A673 (cell line): ENCODE measurements around the gene GET4. TPM values are rescaled to one million over a fixed set of nuclear protein-coding genes. Genes with fewer than 3 reads are reported as not detected.
"Not testable (repeated sequence)": the region's sequence is repeated elsewhere in the genome, so short reads cannot be mapped to it uniquely, and the experiment has no call there.

ENCODE experiments used
- BruUV-seq: library from RNA; stranded (reverse); fragments of 400-500 nt; replicated peaks from 2 replicates; lab custom pipeline; 2021; lab: Mats Ljungman, UMichigan
- CTCF ChIA-PET: fragments of 300-600 bp; sonication (Branson Sonifier 250); formaldehyde crosslinking; loops from one replicate; lab custom pipeline; 2022; ENCODE audit warnings: antibody characterized with exemption; lab: Charles Lee
- POLR2A ChIA-PET: fragments of 300-600 bp; sonication (Branson Sonifier 250); formaldehyde crosslinking; loops from one replicate; lab custom pipeline; 2022; ENCODE audit warnings: antibody characterized with exemption; ENCODE audit not compliant: low non-redundant PET; lab: Charles Lee
- DNase-seq: peaks from one replicate; pipeline ENCODE4 v3.0.0-alpha.2; 2015; ENCODE audit warnings: low spot score
- H3K27ac ChIP-seq: fragments of 200-600 bp; sonication (generic); 2 replicates; pipeline ENCODE4 v1.5.1; 2016; ENCODE audit warnings: mixed run types, low read depth, mild to moderate bottlenecking, mixed read lengths, antibody characterized with exemption, low read length; ENCODE audit not compliant: poor library complexity, severe bottlenecking
- H3K27me3 ChIP-seq: fragments of 200-600 bp; sonication (generic); replicated peaks from 2 replicates; pipeline ENCODE4 v1.6.1; 2017; ENCODE audit warnings: mixed run types, low read depth, mild to moderate bottlenecking, mixed read lengths, antibody characterized with exemption, low read length; ENCODE audit not compliant: insufficient read depth, poor library complexity
- H3K36me3 ChIP-seq: fragments of 200-600 bp; sonication (generic); 2 replicates; pipeline ENCODE4 v1.6.1; 2016; ENCODE audit warnings: mixed run types, mild to moderate bottlenecking, mixed read lengths, antibody characterized with exemption, low read length; ENCODE audit not compliant: insufficient read depth, poor library complexity, severe bottlenecking
- H3K4me1 ChIP-seq: fragments of 200-600 bp; sonication (generic); 2 replicates; pipeline ENCODE4 v1.6.1; 2017; ENCODE audit warnings: mixed run types, mild to moderate bottlenecking, mixed read lengths, antibody characterized with exemption, low read length; ENCODE audit not compliant: insufficient read depth, poor library complexity, severe bottlenecking
- H3K4me3 ChIP-seq: fragments of 200-600 bp; sonication (generic); 2 replicates; pipeline ENCODE4 v1.5.1; 2016; ENCODE audit warnings: low read depth, mixed run types, mild to moderate bottlenecking, mixed read lengths, low read length; ENCODE audit not compliant: poor library complexity, severe bottlenecking
- H3K9me3 ChIP-seq: fragments of 200-600 bp; sonication (generic); 2 replicates; pipeline ENCODE4 v1.6.1; 2016; ENCODE audit warnings: mixed run types, low read depth, mild to moderate bottlenecking, mixed read lengths, antibody characterized with exemption, low read length; ENCODE audit not compliant: poor library complexity, severe bottlenecking
- EZH2 ChIP-seq: fragments of 200-600 bp; sonication (generic); IDR thresholded peaks from 2 replicates; pipeline ENCODE4 v1.6.1; 2017; ENCODE audit warnings: borderline replicate concordance, low read depth, mild to moderate bottlenecking, mixed read lengths, antibody characterized with exemption, low read length; ENCODE audit not compliant: poor library complexity, severe bottlenecking
- intact Hi-C: fragments of 100-400 bp; cut with micrococcal nuclease; formaldehyde crosslinking; loops from one replicate; pipeline ENCODE4 v1.10.0; 2022; ENCODE audit not compliant: unreplicated experiment
- total RNA-seq: library from RNA; stranded (reverse); gene quantifications from 2 replicates; pipeline ENCODE4 v1.2.3, GENCODE V29; 2021
- TF ChIP-seq, protein P1 (sequence below): fragments of 300-800, 200-600 bp; sonication (generic); conservative IDR thresholded peaks from 2 replicates; pipeline ENCODE4 v1.5.1; 2017; ENCODE audit warnings: low read depth, mild to moderate bottlenecking, antibody characterized with exemption, low read length, moderate library complexity, mixed read lengths

GET4 gene
- total RNA-seq, 1 experiment from 2014 or later = 49.7 TPM

DNA sequence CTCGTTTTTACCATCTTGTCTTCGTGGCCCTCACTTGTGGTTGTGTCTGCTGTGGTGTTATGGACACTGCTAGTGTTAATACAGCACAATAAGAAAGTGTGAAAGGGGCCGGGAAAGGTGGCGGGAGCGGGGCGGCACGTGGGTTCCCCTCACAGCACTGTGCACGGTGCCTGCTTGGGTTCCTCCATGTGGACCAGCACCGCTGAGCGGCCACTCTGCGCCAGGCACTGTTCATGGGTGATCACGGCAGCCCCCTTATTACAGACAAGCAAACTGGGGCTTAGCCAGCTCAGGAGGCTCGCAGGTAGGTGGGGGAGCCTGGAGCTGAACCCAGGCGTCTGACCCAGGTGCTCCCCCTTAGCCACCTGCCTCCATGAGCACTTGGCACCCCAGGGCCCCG lies 31.8 kb upstream of the GET4 start:
- H3K27me3 ChIP-seq = no peaks in the 10 kb centered on the region
- TF ChIP-seq, protein P1, sequence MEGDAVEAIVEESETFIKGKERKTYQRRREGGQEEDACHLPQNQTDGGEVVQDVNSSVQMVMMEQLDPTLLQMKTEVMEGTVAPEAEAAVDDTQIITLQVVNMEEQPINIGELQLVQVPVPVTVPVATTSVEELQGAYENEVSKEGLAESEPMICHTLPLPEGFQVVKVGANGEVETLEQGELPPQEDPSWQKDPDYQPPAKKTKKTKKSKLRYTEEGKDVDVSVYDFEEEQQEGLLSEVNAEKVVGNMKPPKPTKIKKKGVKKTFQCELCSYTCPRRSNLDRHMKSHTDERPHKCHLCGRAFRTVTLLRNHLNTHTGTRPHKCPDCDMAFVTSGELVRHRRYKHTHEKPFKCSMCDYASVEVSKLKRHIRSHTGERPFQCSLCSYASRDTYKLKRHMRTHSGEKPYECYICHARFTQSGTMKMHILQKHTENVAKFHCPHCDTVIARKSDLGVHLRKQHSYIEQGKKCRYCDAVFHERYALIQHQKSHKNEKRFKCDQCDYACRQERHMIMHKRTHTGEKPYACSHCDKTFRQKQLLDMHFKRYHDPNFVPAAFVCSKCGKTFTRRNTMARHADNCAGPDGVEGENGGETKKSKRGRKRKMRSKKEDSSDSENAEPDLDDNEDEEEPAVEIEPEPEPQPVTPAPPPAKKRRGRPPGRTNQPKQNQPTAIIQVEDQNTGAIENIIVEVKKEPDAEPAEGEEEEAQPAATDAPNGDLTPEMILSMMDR = no peak
- TF ChIP-seq EZH2 = no peak
- H3K9me3 ChIP-seq = no peaks in the 10 kb centered on the region
- no peak for DNase-seq
- ChIA-PET POLR2A (no interaction called here), CTCF (no interaction called here)
- no TSS peak for BruUV-seq
- intact Hi-C loops = no loop called here
- H3K27ac ChIP-seq = no peak overlapping the region
- H3K4me3 ChIP-seq = no peak overlapping the region
- peaks cover 56% of the 10 kb centered on the region for H3K36me3 ChIP-seq
- H3K4me1 ChIP-seq = no peaks in the 10 kb centered on the region

DNA sequence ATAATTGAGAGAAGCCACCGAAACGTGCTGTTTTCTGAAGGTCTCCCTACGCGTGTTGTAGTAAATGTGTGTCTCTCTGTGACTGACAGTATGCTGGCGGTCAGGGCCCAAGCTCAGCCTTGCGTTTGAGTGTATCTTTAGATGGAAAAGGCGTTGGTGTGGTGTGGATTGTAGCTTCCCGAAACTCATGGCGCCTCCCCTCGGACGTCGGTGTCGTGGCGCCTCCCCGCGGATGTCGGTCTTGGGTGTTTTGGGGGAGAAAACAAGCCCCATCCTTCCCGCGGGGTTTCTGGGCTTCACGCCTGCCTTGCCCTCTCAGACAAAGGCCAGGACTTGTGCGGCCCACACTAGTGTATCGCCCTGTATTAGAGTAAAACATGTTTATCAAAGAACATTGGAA lies 31.3 kb upstream of the GET4 start:
- DNase-seq = no peak
- H3K4me1 ChIP-seq = no peaks in the 10 kb centered on the region
- no TSS peak for BruUV-seq
- H3K36me3 ChIP-seq = peaks cover 57% of the 10 kb centered on the region
- no peak overlapping the region for H3K4me3 ChIP-seq
- H3K9me3 ChIP-seq = no peaks in the 10 kb centered on the region
- no peak for TF ChIP-seq EZH2
- TF ChIP-seq, protein P1 = no peak
- CTCF ChIA-PET = no interaction called here
- H3K27ac ChIP-seq = no peak overlapping the region
- POLR2A ChIA-PET = no interaction called here
- no peaks in the 10 kb centered on the region for H3K27me3 ChIP-seq
- intact Hi-C loops = no loop called here

DNA sequence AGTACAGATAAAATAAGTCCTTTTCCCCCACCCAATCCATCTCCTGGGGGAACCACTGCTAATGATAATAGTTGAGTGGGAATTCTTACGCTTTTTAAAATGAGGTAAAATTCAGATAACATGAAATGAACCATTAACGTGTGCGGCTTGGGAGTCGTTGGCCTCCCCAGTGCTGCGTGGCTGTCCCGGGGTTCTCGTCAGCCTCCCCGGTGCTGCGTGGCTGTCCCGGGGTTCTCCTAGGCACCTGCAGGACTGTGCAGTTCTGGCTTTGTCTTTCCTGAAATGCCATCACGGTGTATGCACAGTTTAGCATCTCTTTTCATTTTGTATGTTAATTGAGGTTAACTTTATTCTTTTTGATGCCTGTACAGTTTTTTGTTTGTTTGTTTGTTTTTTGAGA lies 30.6 kb upstream of the GET4 start:
- Histone ChIP-seq H3K27ac (no peak overlapping the region), H3K27me3 (no peaks in the 10 kb centered on the region), H3K4me3 (no peak overlapping the region), H3K36me3 (peaks cover 60% of the 10 kb centered on the region), H3K4me1 (no peaks in the 10 kb centered on the region), H3K9me3 (no peaks in the 10 kb centered on the region)
- no peak for DNase-seq
- intact Hi-C loops = no loop called here
- BruUV-seq = no TSS peak
- CTCF ChIA-PET = no interaction called here
- no peak for TF ChIP-seq EZH2
- TF ChIP-seq, protein P1 = no peak
- POLR2A ChIA-PET = no interaction called here

GRCh38 chr7:846958-847650 lies 29.2 kb upstream of the GET4 start:
- BruUV-seq, H3K27me3 ChIP-seq, POLR2A ChIA-PET, H3K4me1 ChIP-seq, H3K4me3 ChIP-seq, intact Hi-C loops, H3K9me3 ChIP-seq, DNase-seq, CTCF ChIA-PET, H3K27ac ChIP-seq: not testable (repeated sequence)
- H3K36me3 ChIP-seq = peaks cover 66% of the 10 kb centered on the region

DNA sequence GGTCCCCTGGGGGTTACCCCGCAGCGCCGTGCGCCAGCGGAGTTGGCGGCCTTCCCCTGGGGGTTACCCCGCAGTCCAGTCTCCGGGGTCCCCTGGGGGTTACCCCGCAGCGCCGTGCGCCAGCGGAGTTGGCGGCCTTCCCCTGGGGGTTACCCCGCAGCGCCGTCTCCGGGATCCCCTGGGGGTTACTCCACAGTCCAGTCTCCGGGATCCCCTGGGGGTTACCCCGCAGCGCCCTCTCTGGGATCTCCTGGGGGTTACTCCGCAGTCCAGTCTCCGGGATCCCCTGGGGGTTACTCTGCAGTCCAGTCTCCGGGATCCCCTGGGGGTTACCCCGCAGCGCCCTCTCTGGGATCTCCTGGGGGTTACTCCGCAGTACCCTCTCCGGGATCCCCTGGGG lies 28.6 kb upstream of the GET4 start:
- peaks cover 66% of the 10 kb centered on the region for H3K36me3 ChIP-seq
- CTCF ChIA-PET, H3K4me3 ChIP-seq, H3K4me1 ChIP-seq, H3K27ac ChIP-seq, intact Hi-C loops, POLR2A ChIA-PET, DNase-seq, H3K9me3 ChIP-seq, H3K27me3 ChIP-seq, BruUV-seq: not testable (repeated sequence)
